Heart left ventricle (tissue), 16 donors: ENCODE measurements around the gene PKD2L1. TPM values are rescaled to one million over a fixed set of nuclear protein-coding genes. Genes with fewer than 3 reads are reported as not detected.

ENCODE experiments used
- ATAC-seq, 4 donors: fragments of 200-7000 bp; cut with Tn5 transposase; one replicate each; pipeline ENCODE4 v1.9.1; 2020 to 2022; ENCODE audit warnings: moderate library complexity in 4 of 4, mild to moderate bottlenecking in 3 of 4, moderate number of reproducible peaks in 1 of 4
- DNase-seq, 5 donors: peaks; one replicate each; pipeline ENCODE4 v3.0.0-alpha.2; 2020
- H3K27ac ChIP-seq, 12 donors: fragments of 200-600 bp; sonication (generic) in 4 of 12; one replicate each; pipeline versions ENCODE4 v1.5.0 to v1.8.0; 2016 to 2022; ENCODE audit warnings: mild to moderate bottlenecking in 2 of 12
- H3K27me3 ChIP-seq, 9 donors: fragments of 200-600 bp; sonication (generic) in 2 of 9; one replicate each; pipeline versions ENCODE4 v1.5.1 to v1.8.0; 2016 to 2022; ENCODE audit warnings: mild to moderate bottlenecking in 3 of 9
- H3K36me3 ChIP-seq, 9 donors: fragments of 200-600 bp; sonication (generic) in 2 of 9; one replicate each; pipeline versions ENCODE4 v1.5.0 to v1.8.0; 2018 to 2022; ENCODE audit warnings: mild to moderate bottlenecking in 2 of 9
- H3K4me1 ChIP-seq, 12 donors: fragments of 200-600 bp; sonication (generic) in 4 of 12; one replicate each; pipeline versions ENCODE4 v1.5.0 to v1.8.0; 2016 to 2022; ENCODE audit warnings: mild to moderate bottlenecking in 3 of 12
- H3K4me3 ChIP-seq, 12 donors: fragments of 200-600 bp; sonication (generic) in 4 of 12; one replicate each; pipeline versions ENCODE4 v1.5.0 to v1.8.0; 2017 to 2022; ENCODE audit warnings: mild to moderate bottlenecking in 9 of 12, moderate library complexity in 4 of 12
- H3K9me3 ChIP-seq, 12 donors: fragments of 200-600 bp; sonication (generic) in 4 of 12; one replicate each; pipeline versions ENCODE4 v1.5.0 to v1.8.0; 2016 to 2022; ENCODE audit warnings: mild to moderate bottlenecking in 1 of 12
- CTCF ChIP-seq, 12 donors: fragments of 200-600 bp; sonication (generic) in 4 of 12; IDR thresholded peaks; one replicate each; pipeline versions ENCODE4 v1.5.0 to v1.8.0; 2018 to 2022; ENCODE audit warnings: antibody characterized with exemption in 12 of 12, mild to moderate bottlenecking in 5 of 12
- POLR2A ChIP-seq, 2 donors: fragments of 450-650 bp; IDR thresholded peaks; one replicate each; pipeline ENCODE4 v1.6.1; 2017; ENCODE audit warnings: antibody characterized with exemption in 2 of 2, mild to moderate bottlenecking in 2 of 2, moderate library complexity in 2 of 2
- WGBS, 4 donors: extraction: QIAGEN DNeasy Blood & Tissue Kit in 2 of 4; methylation state at CpG; one replicate each; pipeline versions ENCODE4 v1.1.5 to v1.1.7; 2013 to 2018; 5-methylcytosine and 5-hydroxymethylcytosine counted together
- intact Hi-C, 10 donors: fragments of 100-400 bp; cut with DNase I; formaldehyde crosslinking; loops; one replicate each; pipeline versions ENCODE4 v1.11.1 to v1.14.2; 2022
- polyA plus RNA-seq, 2 donors: library from polyadenylated mRNA; stranded (reverse); fragments of 200-250 nt; gene quantifications; one replicate each; pipeline ENCODE4 v1.2.3, GENCODE V29; 2013
- total RNA-seq, 9 donors: library from RNA; depleted of rRNA in 2 of 9; stranded (reverse); fragments of >200 nt in 2 of 9; fragmentation: NEBNext Ultra II Directional in 3 of 9; extraction: Animal tissue kit (Norgen Biotek cat#: 25700) in 3 of 9; gene quantifications; one replicate each; pipeline versions ENCODE4 v1.1.0 to v1.2.4, GENCODE V29; 2016 to 2023
- donor health status: ischemic (EF 13 %, LVEDD 7.1; RV severe dilation, severe dysfunction).
- donor health status: healthy with polysubstance abuse.
- donor health status: DM: no; HTN: yes; CAD: no.
- donor health status: DM: no; HTN: no; CAD: no.
- donor health status: ischemic (EF 25% LVEDD 6.9; RV normal size, moderate dysfunction).
- donor health status: ischemic (EF 25% LVEDD 5.7; RV mildly dilated, moderate dysfunction).
- donor health status: healthy.
- donor health status: DM: yes; HTN: yes; CAD: no.
- donor health status: ischemic (EF 35%, LVEDD 5.7; RV mildly dilated, moderate dysfunction).
- donor health status: nonischemic (EF 11% LVEDD 7.7; RV severe dilation, severe dysfunction).
- donor health status: DM: yes; HTN: yes; CAD: no.
- donor health status: PGD.
- donor health status: ischemic (EF 29% LVEDD 5.4; RV normal size, mild dysfunction).
- donor health status: nonischemic (EF 23%, LVEDD 6.1; RV moderate dilation, normal function).

PKD2L1 gene
- total and polyA plus RNA-seq, 11 donors: not detected

- peaks cover 0 to 47% (median 28%) of the 10 kb centered on the region in 12 donors for H3K4me1 ChIP-seq
- no peak for TF ChIP-seq CTCF (IDR thresholded peaks at IDR 0.05)
- TF ChIP-seq POLR2A (IDR thresholded peaks at IDR 0.05): peak in 1 of 2 donors; percentile 13
- intact Hi-C loops: no loop called here
- H3K9me3 ChIP-seq: no peaks in the 10 kb centered on the region
- H3K4me3 ChIP-seq: peak overlapping the region in 4 of 12 donors; percentile 13 to 35 (median 14)
- peak; percentile 33 to 76 (median 60) for ATAC-seq
- no peaks in the 10 kb centered on the region for H3K27me3 ChIP-seq
- 30 to 45% (median 42%) methylated on average over 9 to 12 of the region's 12 CpGs for WGBS, 4 donors
- H3K27ac ChIP-seq: peak overlapping the region in 11 of 12 donors; percentile 41 to 94 (median 62)
- DNase-seq: peak; percentile 62 to 86 (median 84)
- H3K36me3 ChIP-seq: no peaks in the 10 kb centered on the region
These were observed 40.9 kb upstream of the PKD2L1 start for GRCh38 chr10:100370714-100371481.

- H3K36me3 ChIP-seq: no peaks in the 10 kb centered on the region
- no peak for TF ChIP-seq CTCF (IDR thresholded peaks at IDR 0.05)
- no peak for TF ChIP-seq POLR2A (IDR thresholded peaks at IDR 0.05)
- DNase-seq (no peak), ATAC-seq (no peak)
- H3K9me3 ChIP-seq: no peaks in the 10 kb centered on the region
- no peaks in the 10 kb centered on the region for H3K27me3 ChIP-seq
- H3K4me3 ChIP-seq: no peak overlapping the region
- H3K4me1 ChIP-seq: peaks cover 0 to 46% (median 30%) of the 10 kb centered on the region in 12 donors
- intact Hi-C loops: no loop called here
- H3K27ac ChIP-seq: no peak overlapping the region
These were observed 38.7 kb upstream of the PKD2L1 start for GRCh38 chr10:100368721-100369120.

GRCh38 chr10:100364735-100365391 lies 34.8 kb upstream of the PKD2L1 start:
- intact Hi-C loops: no loop called here
- TF ChIP-seq CTCF (IDR thresholded peaks at IDR 0.05) (no peak), POLR2A (IDR thresholded peaks at IDR 0.05) (no peak)
- H3K4me1 ChIP-seq: peaks cover 0 to 20% (median 11%) of the 10 kb centered on the region in 12 donors
- peak; percentile 94 to 97 (median 97) for ATAC-seq
- no peak overlapping the region for H3K4me3 ChIP-seq
- 18 to 27% (median 21%) methylated on average over 7 of the region's 7 CpGs for WGBS, 4 donors
- no peaks in the 10 kb centered on the region for H3K36me3 ChIP-seq
- no peaks in the 10 kb centered on the region for H3K9me3 ChIP-seq
- no peaks in the 10 kb centered on the region for H3K27me3 ChIP-seq
- H3K27ac ChIP-seq: peak overlapping the region in 5 of 12 donors; percentile 8 to 55 (median 35)
- peak; percentile 70 to 88 (median 81) for DNase-seq

- DNase-seq (no peak), ATAC-seq (no peak)
- H3K4me1 ChIP-seq: peaks cover 0 to 27% (median 16%) of the 10 kb centered on the region in 12 donors
- no peaks in the 10 kb centered on the region for H3K27me3 ChIP-seq
- peak overlapping the region in 1 of 12 donors; percentile 31 for H3K27ac ChIP-seq
- H3K9me3 ChIP-seq: no peaks in the 10 kb centered on the region
- intact Hi-C loops: no loop called here
- TF ChIP-seq POLR2A (IDR thresholded peaks at IDR 0.05): no peak
- TF ChIP-seq CTCF (IDR thresholded peaks at IDR 0.05): no peak
- WGBS, 4 donors: 89 to 95% (median 92%) methylated on average over 3 of the region's 3 CpGs
- no peak overlapping the region for H3K4me3 ChIP-seq
- H3K36me3 ChIP-seq: no peaks in the 10 kb centered on the region
These were observed 34.1 kb upstream of the PKD2L1 start for GRCh38 chr10:100364175-100364574.
